Measurements from ENCODE around the gene MINDY1. TPM values are rescaled to one million over a fixed set of nuclear protein-coding genes. Genes with fewer than 3 reads are reported as not detected.

Gene MINDY1
- total and polyA plus RNA-seq, 2 donors (not counting 3 experiments of a cell fraction or from before 2014, with no cell fraction given), result 12.0 to 15.4 TPM

DNA sequence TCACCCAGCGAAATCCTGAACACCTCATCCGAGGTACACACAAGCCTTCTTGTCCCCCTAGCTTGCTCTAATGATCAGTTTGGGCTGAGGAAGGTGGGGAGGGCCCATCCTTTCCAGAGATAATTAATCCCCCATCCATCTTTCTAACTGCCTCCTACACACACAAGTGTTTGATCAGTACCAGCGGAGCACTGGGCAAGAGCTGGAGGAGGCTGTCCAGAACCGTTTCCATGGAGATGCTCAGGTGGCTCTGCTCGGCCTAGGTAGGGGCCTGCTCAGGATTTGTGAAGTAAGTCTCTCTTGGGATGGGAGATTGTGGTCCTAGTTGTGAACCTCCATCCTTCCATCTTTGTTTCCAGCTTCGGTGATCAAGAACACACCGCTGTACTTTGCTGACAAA is 18.8 kb downstream of the MINDY1 start:
- Histone ChIP-seq H4K20me1 (replicated peaks; ENCODE audit: control insufficient read depth, extremely low read depth, insufficient read depth, low read length) (no peaks in the 10 kb centered on the region), H3K79me2 (ENCODE audit: control insufficient read depth, insufficient read depth, low read length) (no peaks in the 10 kb centered on the region), H3K4me2 (ENCODE audit: insufficient read depth, low read length) (no peak overlapping the region), H3K9me3 (replicated peaks; ENCODE audit: control insufficient read depth, insufficient read depth, low read length) (no peaks in the 10 kb centered on the region), H3K27ac (ENCODE audit: insufficient read depth, low read depth, low read length) (no peak overlapping the region), H2AFZ (ENCODE audit: low read depth, low read length) (no peak overlapping the region), H3K9me1 (replicated peaks; ENCODE audit: control insufficient read depth, extremely low read depth, insufficient read depth, low read length) (no peaks in the 10 kb centered on the region), H3K36me3 (ENCODE audit: control insufficient read depth in 2 of 2, extremely low read depth in 1 of 2, insufficient read depth in 2 of 2, low read length in 2 of 2) (no peaks in the 10 kb centered on the region), H3K4me3 (replicated peaks in 1 of 3; ENCODE audit: insufficient read depth in 1 of 3, low read depth in 1 of 3, low read length in 3 of 3) (no peak overlapping the region), H3K4me1 (ENCODE audit: control insufficient read depth, extremely low read depth, insufficient read depth, low read length) (no peaks in the 10 kb centered on the region), H3K9ac (replicated peaks; ENCODE audit: extremely low read depth, insufficient read depth, low read length) (no peak overlapping the region), H3K27me3 (ENCODE audit: control insufficient read depth in 2 of 2, insufficient read depth in 2 of 2, low read length in 2 of 2) (no peaks in the 10 kb centered on the region)
- ChIA-PET POLR2A (no interaction called here), CTCF (interaction anchor here (1.1 to 17.1 kb wide), 3 partner anchors 9 to 18 kb away, joined by 3 to 278 read pairs (median 27); partner anchors contain the start of gene MINDY1)
- dilution Hi-C loops (cut with MboI; ENCODE audit: extremely low pct_ligation_motif_present, low sequenced_read_pairs) (no loop called here), intact Hi-C loops (cut with micrococcal nuclease) (no loop called here)
- TF ChIP-seq GATA2 (IDR thresholded peaks at IDR 0.05; ENCODE audit: insufficient read depth, insufficient read length, low read depth, low read length) (no peak), POLR2A (IDR thresholded peaks at IDR 0.05; ENCODE audit: low read depth, low read length) (no peak), POLR2AphosphoS5 (IDR thresholded peaks at IDR 0.05; ENCODE audit: insufficient read depth, low read depth, low read length) (no peak), JUN (IDR thresholded peaks at IDR 0.05; ENCODE audit: borderline replicate concordance, insufficient read depth, insufficient read length, low read depth) (no peak), MYC (IDR thresholded peaks at IDR 0.05; ENCODE audit: low read depth, low read length) (no peak), FOS (IDR thresholded peaks at IDR 0.05; ENCODE audit: borderline replicate concordance, insufficient read depth, low read length) (no peak), EZH2 (IDR thresholded peaks at IDR 0.05; ENCODE audit: borderline replicate concordance, low read depth, low read length, severe bottlenecking) (no peak)
- TF ChIP-seq, protein P1, sequence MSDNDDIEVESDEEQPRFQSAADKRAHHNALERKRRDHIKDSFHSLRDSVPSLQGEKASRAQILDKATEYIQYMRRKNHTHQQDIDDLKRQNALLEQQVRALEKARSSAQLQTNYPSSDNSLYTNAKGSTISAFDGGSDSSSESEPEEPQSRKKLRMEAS (IDR thresholded peaks at IDR 0.05; ENCODE audit: insufficient read depth, insufficient read length), result no peak
- TF ChIP-seq, protein P2, sequence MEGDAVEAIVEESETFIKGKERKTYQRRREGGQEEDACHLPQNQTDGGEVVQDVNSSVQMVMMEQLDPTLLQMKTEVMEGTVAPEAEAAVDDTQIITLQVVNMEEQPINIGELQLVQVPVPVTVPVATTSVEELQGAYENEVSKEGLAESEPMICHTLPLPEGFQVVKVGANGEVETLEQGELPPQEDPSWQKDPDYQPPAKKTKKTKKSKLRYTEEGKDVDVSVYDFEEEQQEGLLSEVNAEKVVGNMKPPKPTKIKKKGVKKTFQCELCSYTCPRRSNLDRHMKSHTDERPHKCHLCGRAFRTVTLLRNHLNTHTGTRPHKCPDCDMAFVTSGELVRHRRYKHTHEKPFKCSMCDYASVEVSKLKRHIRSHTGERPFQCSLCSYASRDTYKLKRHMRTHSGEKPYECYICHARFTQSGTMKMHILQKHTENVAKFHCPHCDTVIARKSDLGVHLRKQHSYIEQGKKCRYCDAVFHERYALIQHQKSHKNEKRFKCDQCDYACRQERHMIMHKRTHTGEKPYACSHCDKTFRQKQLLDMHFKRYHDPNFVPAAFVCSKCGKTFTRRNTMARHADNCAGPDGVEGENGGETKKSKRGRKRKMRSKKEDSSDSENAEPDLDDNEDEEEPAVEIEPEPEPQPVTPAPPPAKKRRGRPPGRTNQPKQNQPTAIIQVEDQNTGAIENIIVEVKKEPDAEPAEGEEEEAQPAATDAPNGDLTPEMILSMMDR (IDR thresholded peaks at IDR 0.05; ENCODE audit: extremely low read depth in 1 of 2, insufficient read depth in 1 of 2, low read depth in 1 of 2, low read length in 2 of 2), result no peak
- DNase-seq (ENCODE audit: low read depth, low spot score) (no peak), FAIRE-seq (no peak)
- BruUV-seq (replicated peaks), result no TSS peak

Data from endothelial cell of umbilical vein (primary cell).